Subcutaneous abdominal adipose tissue (tissue), 5 donors: Measurements from ENCODE around the gene CYP39A1.

Experiments
- H3K27ac ChIP-seq: one replicate; pipeline ENCODE4 v1.7.0; 2013; ENCODE audit warnings: low read depth, mild to moderate bottlenecking, inconsistent platforms, low read length, moderate library complexity
- H3K27me3 ChIP-seq, 5 donors: one replicate each; pipeline ENCODE4 v1.7.0; 2013; ENCODE audit warnings: low read length in 5 of 5, inconsistent platforms in 1 of 5; ENCODE audit not compliant: control insufficient read depth in 5 of 5, insufficient read depth in 4 of 5
- H3K36me3 ChIP-seq, 5 donors: one replicate each; pipeline ENCODE4 v1.7.0; 2013; ENCODE audit warnings: low read length in 5 of 5; ENCODE audit not compliant: control insufficient read depth in 5 of 5, insufficient read depth in 5 of 5
- H3K4me1 ChIP-seq, 5 donors: one replicate each; pipeline ENCODE4 v1.7.0; 2013; ENCODE audit warnings: low read length in 5 of 5, mild to moderate bottlenecking in 3 of 5, moderate library complexity in 1 of 5; ENCODE audit not compliant: control insufficient read depth in 5 of 5, insufficient read depth in 5 of 5
- H3K4me3 ChIP-seq, 5 donors: one replicate each; pipeline ENCODE4 v1.7.0; 2013; ENCODE audit warnings: low read length in 5 of 5, low read depth in 1 of 5
- H3K9ac ChIP-seq, 5 donors: one replicate each; pipeline ENCODE4 v1.7.0; 2013; ENCODE audit warnings: low read length in 5 of 5, mild to moderate bottlenecking in 4 of 5, moderate library complexity in 3 of 5
- H3K9me3 ChIP-seq, 5 donors: one replicate each; pipeline ENCODE4 v1.7.0; 2013; ENCODE audit warnings: low read length in 5 of 5; ENCODE audit not compliant: control insufficient read depth in 5 of 5
- donor health status: healthy.
- donor health status: healthy.
- donor health status: healthy.
- donor health status: healthy.
- donor health status: healthy.

CYP39A1 gene

DNA sequence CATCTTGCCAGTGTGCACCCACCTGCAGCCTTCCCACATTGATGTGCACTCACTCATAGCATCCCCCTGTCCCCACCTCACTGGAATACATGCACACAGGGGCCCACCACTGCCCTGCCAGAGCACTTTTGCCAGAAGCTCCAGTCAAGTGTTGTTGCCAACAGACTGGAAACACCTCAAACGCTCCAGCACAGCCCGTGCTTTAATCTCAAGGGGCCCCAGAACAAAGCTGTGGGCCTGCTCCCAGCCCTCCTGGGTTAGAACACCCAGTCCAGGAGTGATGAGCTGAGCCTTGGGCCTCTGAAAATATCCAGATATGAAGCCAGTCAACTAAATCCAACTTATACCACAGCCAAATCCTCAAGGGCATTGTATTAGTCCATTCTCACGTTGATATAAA lies 77.1 kb downstream of the CYP39A1 start:
- H3K9ac ChIP-seq, result no peak overlapping the region
- no peaks in the 10 kb centered on the region for H3K9me3 ChIP-seq
- H3K36me3 ChIP-seq, result no peaks in the 10 kb centered on the region

GRCh38 chr6:46573140-46573539 lies 79.5 kb downstream of the CYP39A1 start:
- no peaks in the 10 kb centered on the region for H3K4me1 ChIP-seq
- H3K9ac ChIP-seq, result no peak overlapping the region
- no peak overlapping the region for H3K27ac ChIP-seq
- H3K9me3 ChIP-seq, result no peaks in the 10 kb centered on the region
- no peaks in the 10 kb centered on the region for H3K36me3 ChIP-seq
- H3K27me3 ChIP-seq, result no peaks in the 10 kb centered on the region
- H3K4me3 ChIP-seq, result no peak overlapping the region

More for the DNA sequence above, 77.1 kb downstream of the CYP39A1 start:
- Histone ChIP-seq H3K27me3 (no peaks in the 10 kb centered on the region), H3K4me1 (no peaks in the 10 kb centered on the region), H3K27ac (no peak overlapping the region), H3K4me3 (no peak overlapping the region)

DNA sequence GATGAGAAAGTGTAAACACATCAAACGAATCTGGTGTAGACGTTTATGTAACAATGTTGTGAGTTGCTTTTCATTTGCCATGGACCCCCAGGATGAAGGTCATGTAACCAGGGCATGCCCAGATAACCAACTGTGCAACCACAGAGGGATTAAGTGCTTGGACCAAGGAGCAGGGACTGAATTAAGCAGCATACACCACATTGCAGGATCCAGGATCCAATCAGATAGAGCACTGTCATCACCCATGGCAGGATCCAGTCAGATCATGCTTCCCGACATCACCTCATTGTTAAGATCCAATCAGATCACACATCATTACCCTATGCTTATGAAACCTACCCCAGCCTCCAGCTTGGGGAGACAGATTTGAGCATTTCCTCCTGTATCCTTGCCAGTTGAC lies 87.1 kb downstream of the CYP39A1 start:
- Histone ChIP-seq H3K27me3 (no peaks in the 10 kb centered on the region), H3K9me3 (no peaks in the 10 kb centered on the region), H3K36me3 (no peaks in the 10 kb centered on the region), H3K9ac (no peak overlapping the region), H3K4me1 (peaks cover 0 to 3% (median 0%) of the 10 kb centered on the region in 5 donors), H3K4me3 (no peak overlapping the region), H3K27ac (no peak overlapping the region)

- Histone ChIP-seq H3K27ac (no peak overlapping the region), H3K9me3 (no peaks in the 10 kb centered on the region), H3K27me3 (no peaks in the 10 kb centered on the region), H3K36me3 (no peaks in the 10 kb centered on the region), H3K4me3 (no peak overlapping the region), H3K9ac (no peak overlapping the region), H3K4me1 (peaks cover 0 to 3% (median 0%) of the 10 kb centered on the region in 5 donors)
These were observed 88.7 kb downstream of the CYP39A1 start for GRCh38 chr6:46563924-46564323.

GRCh38 chr6:46556053-46556452 lies 96.6 kb downstream of the CYP39A1 start:
- Histone ChIP-seq H3K4me3 (no peak overlapping the region), H3K27ac (no peak overlapping the region), H3K27me3 (no peaks in the 10 kb centered on the region), H3K9me3 (no peaks in the 10 kb centered on the region), H3K9ac (no peak overlapping the region), H3K4me1 (peaks cover 0 to 3% (median 0%) of the 10 kb centered on the region in 5 donors), H3K36me3 (no peaks in the 10 kb centered on the region)

DNA sequence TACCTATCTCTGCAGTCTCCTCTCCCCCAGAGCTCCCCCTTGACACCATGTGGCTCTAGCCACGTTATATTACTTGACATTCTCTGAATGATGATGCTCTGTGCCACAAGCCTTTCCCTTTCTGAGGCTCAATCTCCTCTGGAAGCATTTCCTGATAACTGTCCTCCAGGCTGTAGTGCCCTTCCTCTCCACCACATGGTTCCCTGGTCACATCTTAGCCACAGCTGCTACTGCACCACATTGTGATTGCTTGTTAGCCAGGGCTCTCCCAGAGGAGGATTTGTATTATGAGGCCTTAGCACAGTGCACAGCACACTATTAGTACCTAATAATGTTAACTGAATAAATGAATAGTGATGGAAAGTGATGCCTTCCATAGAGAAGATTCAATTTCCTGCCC lies 97.5 kb downstream of the CYP39A1 start:
- H3K4me1 ChIP-seq, result no peaks in the 10 kb centered on the region
- H3K27me3 ChIP-seq, result no peaks in the 10 kb centered on the region
- H3K4me3 ChIP-seq, result no peak overlapping the region
- H3K9ac ChIP-seq, result no peak overlapping the region
- H3K9me3 ChIP-seq, result no peaks in the 10 kb centered on the region
- H3K36me3 ChIP-seq, result peaks cover 0 to 2% (median 0%) of the 10 kb centered on the region in 5 donors
- H3K27ac ChIP-seq, result no peak overlapping the region

GRCh38 chr6:46549155-46549554 lies 103.5 kb downstream of the CYP39A1 start:
- no peaks in the 10 kb centered on the region for H3K4me1 ChIP-seq
- H3K4me3 ChIP-seq, result no peak overlapping the region
- no peak overlapping the region for H3K27ac ChIP-seq
- H3K27me3 ChIP-seq, result no peaks in the 10 kb centered on the region
- H3K9ac ChIP-seq, result no peak overlapping the region
- peaks cover 0 to 3% (median 0%) of the 10 kb centered on the region in 5 donors for H3K36me3 ChIP-seq
- H3K9me3 ChIP-seq, result peaks cover 0 to 4% (median 0%) of the 10 kb centered on the region in 5 donors

- H3K4me3 ChIP-seq, result no peak overlapping the region
- no peak overlapping the region for H3K9ac ChIP-seq
- H3K27me3 ChIP-seq, result peaks cover 0 to 2% (median 0%) of the 10 kb centered on the region in 5 donors
- no peaks in the 10 kb centered on the region for H3K36me3 ChIP-seq
- H3K27ac ChIP-seq, result no peak overlapping the region
- H3K9me3 ChIP-seq, result peaks cover 0 to 4% (median 0%) of the 10 kb centered on the region in 5 donors
- no peaks in the 10 kb centered on the region for H3K4me1 ChIP-seq
These were observed 111.1 kb downstream of the CYP39A1 start for GRCh38 chr6:46541556-46541955.

GRCh38 chr6:46539866-46540265 lies 112.8 kb downstream of the CYP39A1 start:
- peaks cover 0 to 2% (median 0%) of the 10 kb centered on the region in 5 donors for H3K27me3 ChIP-seq
- no peak overlapping the region for H3K4me3 ChIP-seq
- H3K27ac ChIP-seq, result no peak overlapping the region
- peaks cover 0 to 10% (median 0%) of the 10 kb centered on the region in 5 donors for H3K9me3 ChIP-seq
- H3K4me1 ChIP-seq, result no peaks in the 10 kb centered on the region
- no peaks in the 10 kb centered on the region for H3K36me3 ChIP-seq
- no peak overlapping the region for H3K9ac ChIP-seq

DNA sequence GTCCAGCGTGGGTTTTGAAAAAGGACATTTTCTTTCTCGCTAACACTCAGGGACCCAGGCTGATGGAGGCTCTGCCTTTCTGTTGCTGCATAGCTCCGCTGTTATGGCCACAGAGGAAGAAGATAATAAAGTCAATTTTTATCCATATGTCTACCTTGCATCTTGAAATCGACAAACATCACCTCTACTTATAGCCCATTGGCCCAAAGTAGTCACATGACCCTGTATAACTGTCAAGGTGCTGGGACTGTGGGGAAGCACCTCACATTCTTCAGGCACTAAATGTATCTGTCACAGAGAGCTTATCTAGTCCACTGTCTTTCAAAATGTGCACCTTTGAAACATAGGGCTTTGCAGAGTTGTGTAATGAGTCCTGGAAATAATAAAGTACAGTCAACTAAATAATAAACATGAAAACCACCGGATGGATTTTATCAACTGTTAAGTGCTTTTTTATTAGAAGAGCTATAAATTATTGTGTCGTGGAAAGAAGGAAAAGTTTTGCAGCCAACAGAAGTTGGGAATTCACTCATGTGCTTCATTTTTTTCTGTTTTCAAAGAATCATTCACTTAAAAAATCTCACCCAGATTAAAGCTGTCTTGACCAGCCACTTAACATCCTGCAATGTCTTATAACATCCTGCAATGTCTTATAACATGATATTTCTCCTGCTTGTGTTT lies 113.7 kb downstream of the CYP39A1 start:
- peaks cover 0 to 8% (median 0%) of the 10 kb centered on the region in 5 donors for H3K9me3 ChIP-seq
- no peak overlapping the region for H3K27ac ChIP-seq
- H3K9ac ChIP-seq, result no peak overlapping the region
- H3K27me3 ChIP-seq, result peaks cover 0 to 2% (median 0%) of the 10 kb centered on the region in 5 donors
- H3K4me3 ChIP-seq, result no peak overlapping the region
- no peaks in the 10 kb centered on the region for H3K36me3 ChIP-seq
- no peaks in the 10 kb centered on the region for H3K4me1 ChIP-seq
